NCI-H2029 (cell line): ENCODE measurements around the gene CREB5.

ENCODE experiments used
- DNase-seq: peaks from one replicate; lab custom pipeline; 2025; lab: John Stamatoyannopoulos, UW

Gene CREB5

DNA sequence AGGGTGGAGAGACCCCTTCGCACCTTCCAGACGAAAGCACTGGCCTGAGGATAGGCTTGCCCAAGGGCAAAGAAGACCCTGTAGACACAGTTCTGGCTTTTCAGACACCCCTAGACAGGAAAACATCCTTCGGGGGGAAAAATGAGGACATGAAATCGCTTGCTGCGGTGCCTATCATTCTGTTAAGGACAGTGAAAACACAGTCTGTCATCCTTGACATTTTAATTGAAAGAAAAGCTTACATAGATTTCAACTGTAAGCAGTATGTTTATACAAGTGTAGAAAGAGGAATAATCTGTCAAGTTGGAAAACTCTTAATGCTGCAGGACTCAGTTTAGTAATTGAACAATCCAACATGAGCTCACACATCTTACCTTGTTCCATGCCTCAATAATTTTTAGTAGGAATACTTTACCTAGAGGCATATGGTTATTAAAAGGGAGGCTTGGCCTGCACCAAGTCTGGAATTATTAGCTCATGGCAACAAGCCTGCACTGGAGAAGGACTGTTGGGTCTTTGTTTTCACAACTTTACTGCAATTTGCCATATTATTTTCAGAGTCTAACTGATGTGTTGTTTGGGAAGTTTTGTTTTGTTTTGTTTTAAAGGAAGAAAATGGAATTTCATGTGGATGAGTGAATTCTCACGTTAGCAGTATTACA lies 302.3 kb downstream of the CREB5 start:
- DNase-seq: no peak

DNA sequence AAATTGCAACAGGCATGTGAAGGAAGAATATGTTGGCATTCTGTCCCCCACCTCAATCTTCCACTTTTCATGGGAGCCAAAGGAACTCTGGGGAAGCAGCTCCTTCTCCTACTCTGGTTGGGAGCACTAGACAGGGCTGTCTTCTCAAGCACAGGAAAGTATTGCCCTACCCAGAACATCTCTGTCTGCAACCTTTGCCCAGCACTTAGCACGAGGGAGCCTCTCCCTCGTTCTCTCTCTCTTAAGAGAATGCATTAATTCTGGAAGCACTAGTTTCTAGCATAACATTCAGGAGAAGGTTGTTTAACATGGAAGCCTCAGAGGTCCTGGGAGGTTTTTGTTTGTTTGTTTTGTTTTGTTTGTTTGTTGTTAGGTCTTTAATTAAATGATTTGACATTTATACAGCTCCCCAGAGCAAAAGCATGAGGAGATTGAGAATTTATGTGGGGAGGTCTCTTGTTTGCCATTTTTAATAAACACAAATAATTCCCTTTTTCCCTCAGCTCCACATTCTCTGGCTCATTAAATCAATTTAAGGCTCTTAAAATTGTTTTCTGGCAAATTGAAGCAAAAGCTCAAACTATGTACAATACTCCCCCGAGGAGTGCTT lies 305.2 kb downstream of the CREB5 start:
- DNase-seq: no peak

DNA sequence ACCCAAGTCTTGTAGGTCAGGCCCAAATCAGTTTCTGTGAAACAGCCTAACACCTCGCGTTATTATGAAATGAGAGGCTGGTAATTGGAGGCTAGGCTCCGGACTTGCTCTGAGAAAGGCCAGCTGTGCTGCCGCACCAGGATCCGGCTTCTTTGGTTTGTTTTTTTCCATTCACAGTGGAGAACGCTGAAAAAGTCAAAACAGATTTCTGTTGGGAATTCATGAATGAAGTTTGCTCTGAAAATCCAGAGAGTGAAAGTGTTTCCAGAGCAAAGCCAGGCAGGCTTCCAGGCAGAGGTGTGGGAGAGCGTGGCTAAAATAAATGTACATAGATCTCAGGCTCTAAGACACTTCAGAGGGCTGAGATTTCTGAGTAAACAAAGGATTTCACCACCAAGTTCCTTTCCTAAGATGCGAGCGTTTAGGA lies 305.8 kb downstream of the CREB5 start:
- DNase-seq: no peak

DNA sequence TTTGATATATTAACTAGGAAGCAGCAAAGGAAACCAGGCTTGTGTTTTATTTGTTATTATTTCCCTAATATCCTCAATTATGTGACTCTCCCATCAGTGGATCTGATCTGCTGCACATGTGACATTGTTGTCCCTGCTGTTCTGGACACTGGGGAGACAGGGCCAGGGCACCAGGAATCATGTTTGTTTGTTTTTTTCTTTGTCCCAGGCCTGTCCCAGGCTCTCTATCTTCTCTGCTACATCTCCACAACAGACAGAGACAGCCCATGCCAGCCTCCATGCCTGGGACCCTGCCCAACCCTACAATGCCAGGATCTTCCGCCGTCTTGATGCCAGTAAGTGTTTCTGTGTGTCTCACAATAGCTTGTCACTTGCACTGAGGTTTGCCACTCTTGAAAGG lies 306.2 kb downstream of the CREB5 start:
- DNase-seq: no peak

GRCh38 chr7:28722684-28723083 lies 310.4 kb downstream of the CREB5 start:
- DNase-seq: no peak

- DNase-seq: no peak
These were observed 311.0 kb downstream of the CREB5 start for GRCh38 chr7:28723336-28723735.

GRCh38 chr7:28724563-28724962 lies 312.2 kb downstream of the CREB5 start:
- DNase-seq: no peak

DNA sequence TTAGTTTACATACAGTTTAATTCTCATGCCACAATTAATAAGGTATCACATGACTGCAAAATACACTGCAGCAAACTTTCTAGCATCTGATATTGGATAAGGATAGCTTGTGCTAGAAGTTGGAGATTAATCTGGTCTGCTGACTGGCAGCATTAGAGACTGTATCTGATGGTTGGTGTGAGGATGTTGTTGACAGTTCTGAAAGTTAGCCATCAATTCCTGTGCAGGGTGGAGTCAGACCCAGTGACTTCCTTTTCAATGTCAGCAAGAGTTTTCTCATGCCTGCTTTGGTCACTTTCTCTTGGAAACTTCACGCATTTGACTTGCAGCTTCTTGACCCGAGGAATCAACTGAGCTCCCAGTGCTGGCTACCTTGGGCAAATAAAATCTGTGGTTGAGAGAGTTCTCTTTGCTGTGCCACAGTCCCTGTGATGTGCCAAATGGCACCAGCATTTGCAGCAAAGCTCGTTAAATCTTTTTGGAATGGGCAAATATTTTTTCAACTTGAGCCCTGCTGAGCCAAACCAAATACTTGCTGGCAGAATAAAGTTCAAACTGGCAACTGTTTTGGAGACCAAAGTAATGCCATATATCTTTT lies 312.8 kb downstream of the CREB5 start:
- no peak for DNase-seq

DNA sequence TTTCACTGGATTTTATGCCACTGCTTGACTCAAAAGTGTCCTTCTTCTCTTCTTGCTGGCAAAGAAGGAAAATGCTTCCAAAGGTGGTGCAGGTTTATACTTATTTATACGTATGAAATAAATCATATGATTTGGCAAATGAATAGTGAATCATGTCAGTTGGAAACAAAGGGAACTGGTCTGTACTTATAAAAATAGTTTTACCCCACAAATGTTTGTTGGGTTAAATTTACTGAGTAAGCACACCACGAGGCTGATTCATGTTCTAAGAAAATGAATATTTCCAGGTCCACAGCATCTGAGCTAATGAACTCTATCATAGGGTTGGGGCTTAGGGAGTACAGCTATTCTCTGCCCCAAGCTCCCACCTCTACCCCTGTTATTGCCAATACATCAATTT lies 313.6 kb downstream of the CREB5 start:
- no peak for DNase-seq

DNA sequence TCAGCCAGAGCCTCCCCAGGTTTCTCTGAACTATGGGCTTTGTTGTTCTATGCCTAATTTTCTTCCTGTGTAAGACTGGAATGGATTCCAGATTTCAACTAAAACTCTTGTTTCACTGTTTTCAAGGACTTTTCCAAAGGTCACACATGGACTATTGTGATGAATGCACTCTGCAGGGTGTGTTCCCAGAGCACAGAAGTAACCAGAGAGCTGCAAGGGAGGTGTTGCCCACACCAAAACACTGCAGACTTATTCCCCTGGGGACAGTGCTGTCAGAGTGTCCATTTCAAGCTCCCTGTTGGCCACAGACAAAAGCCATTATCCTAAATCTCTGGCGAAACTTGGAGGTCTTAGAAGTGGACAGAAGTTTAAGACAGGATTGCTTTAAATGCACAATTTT lies 314.2 kb downstream of the CREB5 start:
- DNase-seq: no peak

- DNase-seq: no peak
These were observed 317.0 kb downstream of the CREB5 start for GRCh38 chr7:28729281-28729680.

DNA sequence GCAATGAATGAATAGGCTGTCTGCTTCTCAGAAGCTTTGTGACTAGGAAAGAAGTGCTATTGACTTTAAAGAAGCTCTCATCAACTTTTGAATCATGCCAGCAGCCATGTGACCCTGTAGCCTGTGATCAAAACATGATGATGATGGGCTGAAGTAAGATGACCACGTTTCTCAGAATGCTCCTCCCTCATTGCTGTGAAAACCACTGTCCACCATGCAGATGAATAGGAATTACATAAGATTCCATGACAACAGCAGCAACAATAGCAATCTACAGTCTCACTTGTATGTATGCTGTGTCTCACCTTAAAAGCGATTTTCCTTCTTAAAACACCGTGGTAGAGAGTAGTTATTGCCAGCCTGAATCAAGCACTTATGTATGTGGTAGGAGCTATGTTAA lies 317.4 kb downstream of the CREB5 start:
- no peak for DNase-seq

DNA sequence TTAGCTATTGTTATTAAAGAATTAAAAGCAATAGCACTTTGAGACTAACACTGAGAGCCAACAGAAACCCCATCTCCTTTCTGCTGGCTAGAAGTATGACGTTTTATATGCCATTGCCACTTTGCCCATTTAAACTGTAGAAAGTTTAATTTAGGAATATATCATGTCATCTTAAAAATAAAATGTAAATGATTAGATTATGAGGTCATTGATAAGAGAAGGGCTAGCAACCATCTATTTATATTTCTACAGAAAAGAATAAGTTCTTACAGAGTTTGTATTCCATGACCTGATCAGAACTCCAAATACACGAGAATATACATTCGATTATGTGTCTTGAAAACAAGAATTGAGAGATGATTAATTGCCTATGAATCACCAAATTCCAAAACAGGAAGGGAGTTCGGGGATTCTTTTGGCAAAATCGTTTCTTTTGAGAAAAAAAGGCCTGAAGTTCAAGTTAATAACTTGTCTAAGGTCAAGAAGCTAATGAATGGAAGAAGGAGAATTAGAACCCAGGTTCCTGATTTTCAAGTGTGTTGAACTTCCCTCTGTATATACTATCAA lies 318.9 kb downstream of the CREB5 start:
- DNase-seq: no peak

DNA sequence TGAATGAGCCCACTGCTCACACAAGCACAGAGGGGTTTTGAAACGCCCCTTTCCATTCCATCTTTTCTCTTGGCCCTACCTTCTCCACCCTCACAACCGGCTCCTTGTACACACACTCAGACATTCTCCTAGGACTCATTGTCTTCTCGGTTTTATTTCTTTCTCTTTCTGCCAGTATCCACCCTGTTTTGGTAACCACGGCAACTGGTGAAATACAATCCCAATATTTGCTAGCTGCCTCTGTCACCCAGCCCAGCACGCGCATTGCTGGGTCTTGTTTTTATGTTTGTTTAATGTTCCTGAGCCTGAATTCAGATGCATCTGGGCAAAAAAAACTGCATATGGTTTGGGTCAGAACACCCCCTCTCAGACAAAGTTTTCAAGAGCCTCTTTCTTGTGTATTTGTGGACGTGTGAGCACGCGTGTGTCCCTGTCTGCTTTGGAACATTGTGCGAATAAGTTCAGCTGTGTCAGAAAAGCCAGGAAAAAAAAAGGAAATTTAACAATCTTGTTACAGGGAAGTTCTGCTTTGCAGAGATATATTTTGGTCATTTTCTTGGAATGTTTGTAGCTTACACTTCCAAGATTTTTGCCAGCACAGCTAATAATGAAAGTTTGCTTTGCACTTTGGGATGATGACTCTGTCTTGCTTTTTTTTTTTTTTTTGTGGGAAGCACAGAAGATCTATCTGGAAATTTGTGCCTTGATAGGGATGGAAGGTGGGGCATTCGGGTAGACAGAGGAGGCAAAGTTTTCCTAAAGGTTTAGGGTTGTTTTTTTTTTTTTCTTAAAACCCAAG lies 320.0 kb downstream of the CREB5 start:
- DNase-seq: peak; percentile 43

DNA sequence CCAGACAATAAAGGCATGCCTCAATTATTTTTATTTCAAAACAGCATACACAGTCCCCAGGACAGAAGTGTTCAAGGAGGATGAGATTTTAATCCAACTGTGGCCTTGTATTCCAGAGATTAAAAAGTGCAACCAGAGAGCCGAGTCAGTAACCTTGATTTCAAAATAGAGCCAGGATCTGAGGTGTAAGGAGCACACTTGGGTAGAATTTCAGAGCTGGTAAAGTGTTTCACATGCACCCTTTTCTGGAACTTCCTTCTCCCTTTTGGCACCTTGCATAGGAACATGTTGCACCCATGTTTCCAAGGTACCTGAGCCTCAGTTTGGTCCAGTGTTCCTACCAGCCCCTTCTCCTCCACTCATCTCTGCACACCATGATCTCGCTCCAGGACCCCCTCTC lies 320.7 kb downstream of the CREB5 start:
- DNase-seq: no peak

DNA sequence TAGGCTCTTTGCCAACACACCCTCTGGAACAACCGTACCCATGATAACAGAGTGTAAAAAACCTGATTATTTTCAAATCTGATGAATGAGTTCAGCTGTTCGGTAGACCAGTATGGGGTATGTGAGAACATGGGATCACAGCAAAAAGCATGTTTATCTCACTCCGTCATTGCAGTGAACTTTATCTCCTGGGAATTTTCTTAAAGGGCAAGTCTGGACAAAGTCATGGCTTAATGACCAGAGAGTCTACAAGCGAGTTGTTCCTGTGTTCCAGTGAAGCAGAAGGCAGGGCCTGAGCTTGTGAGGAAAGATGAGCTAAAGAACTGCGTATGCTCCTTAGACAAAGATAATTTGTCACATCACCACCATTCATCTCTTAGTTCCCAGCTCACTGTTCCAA lies 326.1 kb downstream of the CREB5 start:
- no peak for DNase-seq

- DNase-seq: no peak
These were observed 326.8 kb downstream of the CREB5 start for GRCh38 chr7:28739128-28739527.

GRCh38 chr7:28739826-28740225 lies 327.5 kb downstream of the CREB5 start:
- no peak for DNase-seq

- DNase-seq: no peak
These were observed 332.6 kb downstream of the CREB5 start for GRCh38 chr7:28744951-28745350.

DNA sequence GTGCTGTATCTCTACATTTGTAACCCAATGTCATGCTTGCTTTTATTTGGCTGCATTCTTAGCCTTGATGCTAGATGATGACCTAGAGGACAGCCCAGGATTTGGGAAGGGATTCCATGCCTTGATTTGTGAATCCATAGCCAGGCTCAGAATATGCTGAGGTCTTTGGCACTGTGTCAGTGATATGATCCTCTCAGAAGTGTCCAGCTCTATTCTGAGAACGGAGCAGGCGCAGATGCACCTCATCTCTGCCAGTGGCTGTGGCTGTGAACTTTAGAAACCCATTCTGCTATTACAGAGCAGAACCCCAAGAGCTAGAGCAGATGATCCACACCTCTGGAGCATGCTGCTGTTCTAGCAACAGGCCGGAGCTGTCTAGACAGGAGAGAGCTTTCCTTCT lies 333.0 kb downstream of the CREB5 start:
- no peak for DNase-seq

DNA sequence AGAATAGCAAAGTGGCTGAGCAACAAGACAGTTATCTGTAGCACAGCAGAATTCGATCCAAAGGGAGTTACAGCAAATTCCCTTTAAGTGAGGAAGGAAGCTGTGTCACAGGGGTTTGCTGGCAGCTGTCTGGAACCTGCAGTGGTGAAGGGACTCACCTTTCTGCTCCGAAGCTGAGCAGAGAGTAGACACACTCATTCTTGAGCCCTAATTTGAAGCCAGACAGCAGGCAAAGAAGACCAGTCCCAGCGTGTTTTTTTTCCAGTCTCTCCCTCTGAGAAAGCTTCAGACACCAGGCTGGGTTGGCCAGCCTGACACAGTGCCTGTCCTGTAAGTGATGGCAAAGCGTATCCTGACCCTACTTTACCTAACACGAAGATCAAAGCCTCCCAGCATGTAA lies 335.1 kb downstream of the CREB5 start:
- no peak for DNase-seq

GRCh38 chr7:28747854-28748253 lies 335.5 kb downstream of the CREB5 start:
- no peak for DNase-seq

DNA sequence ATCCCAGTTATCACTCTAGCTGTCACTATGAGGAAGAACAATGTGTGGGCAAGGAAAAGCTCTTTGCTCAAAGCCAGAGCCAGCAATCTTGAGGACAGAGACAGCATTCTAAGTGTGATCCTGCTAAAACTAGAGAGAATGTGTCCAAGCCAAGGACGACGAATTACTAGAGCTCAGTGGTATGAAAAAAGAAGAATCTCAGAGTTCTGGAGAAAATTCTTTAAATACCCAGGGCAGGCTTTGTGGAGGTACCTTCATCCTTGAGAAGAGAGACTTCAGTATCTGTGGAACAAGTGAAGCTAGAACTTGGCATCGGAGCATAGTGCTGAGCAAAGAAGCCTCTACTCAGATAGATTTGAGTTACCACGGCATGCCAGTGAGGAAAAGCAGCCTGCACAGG lies 336.0 kb downstream of the CREB5 start:
- no peak for DNase-seq
